Mesodermal cell (in vitro differentiated cells): ENCODE data around the gene SSTR5. TPM values are rescaled to one million over a fixed set of nuclear protein-coding genes. Genes with fewer than 3 reads are reported as not detected.
A peak's percentile ranks its signal among the peaks of the same experiment; 100 is the strongest.
"Not testable (repeated sequence)": the region's sequence is repeated elsewhere in the genome, so short reads cannot be mapped to it uniquely, and the experiment has no call there.

Source experiments
- H3K27ac ChIP-seq: 2 replicates; pipeline ENCODE4 v1.7.0; 2013; ENCODE audit warnings: mild to moderate bottlenecking, low read depth, low read length, moderate library complexity; ENCODE audit not compliant: severe bottlenecking
- H3K36me3 ChIP-seq: 2 replicates; pipeline ENCODE4 v1.7.1; 2013; ENCODE audit warnings: mild to moderate bottlenecking, low read length, moderate library complexity; ENCODE audit not compliant: control insufficient read depth, insufficient read depth
- H3K4me1 ChIP-seq: one replicate; pipeline ENCODE4 v1.7.1; 2013; ENCODE audit warnings: mild to moderate bottlenecking, low read length; ENCODE audit not compliant: insufficient read depth, control insufficient read depth, poor library complexity, severe bottlenecking
- H3K4me3 ChIP-seq: 2 replicates; pipeline ENCODE4 v1.7.0; 2013; ENCODE audit warnings: low read length, control low read depth, mild to moderate bottlenecking; ENCODE audit not compliant: insufficient read depth, poor library complexity, severe bottlenecking; ENCODE audit errors: extremely low read depth
- H3K9me3 ChIP-seq: 2 replicates; pipeline ENCODE4 v1.7.1; 2013; ENCODE audit warnings: mild to moderate bottlenecking, low read length, moderate library complexity; ENCODE audit not compliant: control insufficient read depth
- WGBS, 2 experiments: methylation state at CpG; one replicate each; pipeline ENCODE4 v1.1.5; 2013; ENCODE audit warnings: missing lambda C conversion rate in 2 of 2; ENCODE audit not compliant: insufficient coverage in 2 of 2; 5-methylcytosine and 5-hydroxymethylcytosine counted together
- polyA plus RNA-seq, 2 experiments: library from polyadenylated mRNA; stranded (reverse); fragments of 50-300 nt; gene quantifications; one replicate each; pipeline ENCODE4 v1.2.3, GENCODE V29; 2013

SSTR5 gene
- not detected for polyA plus RNA-seq (2013, experiment 1 of 2)
- polyA plus RNA-seq (2013, experiment 2 of 2), result not detected

DNA sequence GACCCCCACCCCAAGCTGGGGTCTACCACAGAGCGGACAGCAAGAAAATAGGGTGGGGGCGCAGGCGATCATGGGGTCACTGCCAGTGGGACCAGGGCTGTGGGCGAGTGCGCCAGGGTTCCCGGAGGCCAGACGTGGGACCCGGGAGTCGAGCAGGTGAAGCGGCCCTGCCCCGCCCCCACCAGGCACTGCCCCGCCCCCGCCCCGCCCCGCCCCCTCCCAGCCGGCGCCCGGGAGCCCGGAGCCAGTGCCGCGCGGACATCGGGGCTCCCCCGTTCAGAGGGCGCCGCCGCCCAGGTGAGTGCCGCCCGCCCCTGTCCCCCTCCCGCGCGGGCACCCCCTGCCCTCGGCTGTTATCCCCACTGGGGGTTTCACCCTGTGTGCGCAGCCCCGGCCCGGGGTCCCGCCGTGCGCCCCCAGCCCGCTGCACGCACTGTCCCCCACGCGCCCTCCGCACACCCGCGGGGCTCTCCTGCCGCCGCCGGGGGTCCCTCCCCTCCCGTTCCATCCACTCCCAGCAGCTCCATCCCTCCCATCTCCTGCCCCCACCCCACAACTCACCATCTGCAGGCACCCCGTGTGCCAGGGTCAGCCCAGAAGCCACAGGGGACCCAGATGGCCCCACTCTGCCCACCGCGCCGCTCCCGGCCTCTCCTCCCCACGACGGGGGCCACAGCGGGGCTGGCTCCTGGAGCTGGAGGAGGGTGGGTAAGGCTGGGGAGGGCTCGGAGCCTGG, at the start of gene SSTR5:
SSTR5 (plus strand) TSS at position 222 of the 736 bp plus-strand sequence. CDS start 6,122 bp downstream, outside the sequence.
- H3K27ac ChIP-seq, result no peak within 1 kb of the TSS
- H3K4me3 ChIP-seq, result no peak within 1 kb of the TSS
- WGBS, 2 experiments, result 14% methylated on average over 12 to 27 of the region's 59 CpGs
- peaks cover 8% of the 10 kb centered on the region for H3K4me1 ChIP-seq
- H3K9me3 ChIP-seq, result no peaks in the 10 kb centered on the region
- H3K36me3 ChIP-seq, result no peaks in the 10 kb centered on the region

DNA sequence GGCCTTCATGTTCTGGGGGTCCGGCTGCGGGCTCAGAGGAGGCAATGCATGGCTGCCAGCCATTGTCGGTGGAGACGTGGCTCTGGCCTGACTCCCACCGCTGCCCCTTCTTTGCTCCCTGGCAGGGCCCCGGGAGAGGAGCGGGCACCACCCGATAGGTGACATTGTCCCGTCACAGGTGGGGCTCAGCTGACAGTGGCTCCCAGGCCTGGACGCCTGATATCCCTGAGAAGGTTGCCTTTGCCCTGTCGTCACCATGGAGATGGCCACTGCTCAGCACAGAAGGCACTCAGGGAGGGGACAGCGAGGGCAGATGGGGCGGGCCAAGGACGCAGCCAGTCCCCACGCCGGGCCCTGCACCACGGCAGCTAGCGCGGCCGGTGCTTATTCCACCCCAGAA, 48.4 kb upstream of the SSTR5 start:
- Histone ChIP-seq H3K27ac (no peak overlapping the region), H3K36me3 (no peaks in the 10 kb centered on the region), H3K4me1 (peaks cover 3% of the 10 kb centered on the region), H3K4me3 (no peak overlapping the region), H3K9me3 (no peaks in the 10 kb centered on the region)
- WGBS, 2 experiments, result 89 to 90% methylated on average over 16 to 20 of the region's 20 CpGs

DNA sequence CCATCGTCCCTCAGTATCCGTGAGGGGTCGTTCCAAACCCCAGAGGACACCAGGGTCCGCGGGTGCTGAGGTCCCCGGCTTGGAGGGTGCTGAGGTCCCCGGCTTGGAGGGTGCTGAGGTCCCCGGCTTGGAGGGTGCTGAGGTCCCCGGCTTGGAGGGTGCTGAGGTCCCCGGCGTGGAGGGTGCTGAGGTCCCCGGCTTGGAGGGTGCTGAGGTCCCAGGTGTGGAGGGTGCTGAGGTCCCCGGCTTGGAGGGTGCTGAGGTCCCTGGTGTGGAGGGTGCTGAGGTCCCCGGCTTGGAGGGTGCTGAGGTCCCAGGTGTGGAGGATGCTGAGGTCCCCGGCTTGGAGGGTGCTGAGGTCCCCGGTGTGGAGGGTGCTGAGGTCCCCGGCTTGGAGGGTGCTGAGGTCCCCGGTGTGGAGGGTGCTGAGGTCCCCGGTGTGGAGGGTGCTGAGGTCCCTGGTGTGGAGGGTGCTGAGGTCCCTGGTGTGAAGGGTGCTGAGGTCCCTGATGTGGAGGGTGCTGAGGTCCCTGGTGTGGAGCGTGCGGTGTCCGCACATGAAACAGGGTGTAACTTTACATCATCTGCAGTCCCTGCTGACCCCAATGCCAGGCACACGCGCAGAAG, 47.3 kb upstream of the SSTR5 start:
- H3K4me3 ChIP-seq, H3K27ac ChIP-seq, H3K36me3 ChIP-seq, H3K4me1 ChIP-seq, H3K9me3 ChIP-seq: not testable (repeated sequence)
- 71 to 76% methylated on average over 22 of the region's 24 CpGs for WGBS, 2 experiments

DNA sequence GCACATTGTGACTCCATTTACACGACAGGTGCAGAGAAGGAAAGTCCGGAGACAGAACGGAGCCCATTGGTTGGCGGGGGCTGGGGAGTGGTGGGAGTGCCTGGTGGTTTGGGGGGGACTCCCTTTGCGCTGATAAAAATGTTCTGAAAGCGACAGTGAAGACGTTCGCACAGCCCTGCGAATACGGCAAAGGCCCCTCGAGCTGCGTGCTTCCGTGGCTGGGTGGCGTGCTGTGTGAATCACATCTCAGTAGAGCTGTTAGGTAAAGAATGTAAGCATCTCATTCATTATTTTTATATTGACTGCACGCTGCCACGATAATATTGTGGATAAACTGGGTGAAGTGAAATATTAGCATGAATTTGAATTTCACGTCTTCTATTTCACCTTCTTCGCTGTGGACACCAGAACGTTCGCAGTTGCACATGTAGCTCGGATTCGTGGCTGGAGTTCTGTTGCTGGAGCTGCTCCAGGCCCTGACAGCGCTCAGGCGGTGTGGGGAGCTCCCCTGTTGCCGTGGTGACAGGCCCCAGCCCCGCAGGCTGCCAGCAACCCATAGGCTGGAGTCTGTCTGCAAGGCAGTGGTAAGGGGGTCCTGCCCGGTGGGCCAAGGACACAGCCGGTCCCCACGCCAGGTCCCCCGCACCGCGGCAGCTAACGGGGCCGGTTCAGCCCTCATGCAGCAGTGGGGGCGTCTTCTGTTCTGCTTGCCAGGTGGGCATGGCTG, 46.3 kb upstream of the SSTR5 start:
- Histone ChIP-seq H3K9me3 (no peaks in the 10 kb centered on the region), H3K27ac (no peak overlapping the region), H3K4me3 (no peak overlapping the region), H3K4me1 (peaks cover 3% of the 10 kb centered on the region), H3K36me3 (no peaks in the 10 kb centered on the region)
- 90 to 91% methylated on average over 26 to 32 of the region's 35 CpGs for WGBS, 2 experiments

DNA sequence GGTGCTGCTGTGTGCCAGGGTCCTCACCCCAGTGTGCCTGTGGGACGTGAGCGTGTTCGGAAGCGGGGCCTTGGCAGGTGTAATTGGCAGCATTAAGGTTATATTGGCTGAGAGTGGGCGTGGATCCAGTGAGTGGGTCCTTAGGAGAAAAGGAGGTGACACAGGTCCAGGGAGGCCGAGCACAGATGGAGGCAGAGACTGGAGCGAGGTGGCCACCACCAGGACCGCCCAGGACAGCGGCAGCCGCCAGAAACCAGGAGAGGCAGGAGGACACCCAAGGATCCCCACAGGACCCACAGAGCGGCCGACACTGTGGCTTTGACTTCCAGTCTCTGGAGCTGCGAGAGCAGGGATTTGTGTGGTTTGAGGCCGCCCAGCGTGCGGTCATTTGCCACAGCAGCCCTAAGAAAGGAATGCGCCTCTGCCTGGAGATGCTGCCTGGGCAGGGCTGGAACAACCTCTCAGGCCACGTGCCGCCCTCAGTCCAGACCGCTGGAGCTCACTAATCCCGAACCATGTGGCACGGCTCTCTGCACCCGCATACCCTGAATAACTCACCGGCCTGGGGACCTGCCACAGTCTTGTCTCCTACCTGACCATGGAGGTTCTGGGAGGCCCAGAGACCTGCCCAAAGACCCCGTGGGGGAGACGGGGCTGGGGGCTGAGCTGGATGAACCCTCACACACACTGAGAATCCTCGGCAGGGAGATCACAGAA, 45.6 kb upstream of the SSTR5 start:
- Histone ChIP-seq H3K27ac (no peak overlapping the region), H3K36me3 (no peaks in the 10 kb centered on the region), H3K9me3 (no peaks in the 10 kb centered on the region), H3K4me1 (peaks cover 2% of the 10 kb centered on the region), H3K4me3 (no peak overlapping the region)
- WGBS, 2 experiments, result 90 to 95% methylated on average over 27 of the region's 27 CpGs

DNA sequence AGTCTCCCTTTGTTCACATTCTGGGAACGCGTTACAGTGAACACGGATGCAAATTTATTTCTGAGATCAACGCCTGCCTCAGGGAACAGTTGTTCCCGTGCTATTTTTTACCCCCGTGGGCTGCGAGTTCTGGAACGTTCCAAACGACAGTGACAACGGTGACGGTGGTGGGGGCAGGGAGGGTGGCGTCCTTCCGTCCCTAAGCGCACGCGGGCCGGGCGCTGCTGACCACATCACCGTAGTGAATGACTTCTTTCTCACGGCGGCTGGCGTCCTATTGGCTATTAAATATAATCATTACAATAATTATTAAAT, 45.1 kb upstream of the SSTR5 start:
- WGBS, 2 experiments, result 92 to 95% methylated on average over 11 of the region's 22 CpGs

DNA sequence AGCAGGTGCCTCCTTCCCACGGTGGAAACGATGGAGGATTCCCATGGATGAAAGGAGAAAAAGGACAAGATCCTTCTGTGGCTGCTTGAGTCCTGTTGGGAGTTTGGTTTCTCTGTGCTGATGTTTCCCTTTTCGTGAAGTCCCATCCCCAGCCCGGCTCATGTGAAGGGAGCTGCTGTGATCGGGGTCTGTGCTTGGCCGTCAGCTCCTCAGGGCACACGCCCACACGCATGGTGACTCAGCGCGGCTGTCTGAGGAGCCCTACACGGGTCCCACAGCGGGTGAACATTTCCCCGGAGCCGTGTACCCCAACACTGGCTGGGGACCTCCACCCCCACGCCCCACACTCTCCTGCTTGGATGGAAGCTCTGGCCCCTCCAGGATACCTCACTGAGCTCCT, 44.5 kb upstream of the SSTR5 start:
- Histone ChIP-seq H3K36me3 (no peaks in the 10 kb centered on the region), H3K27ac (no peak overlapping the region), H3K4me1 (no peaks in the 10 kb centered on the region), H3K9me3 (no peaks in the 10 kb centered on the region), H3K4me3 (no peak overlapping the region)
- 82 to 84% methylated on average over 13 to 15 of the region's 15 CpGs for WGBS, 2 experiments

More for the DNA sequence above, 45.1 kb upstream of the SSTR5 start:
- Histone ChIP-seq H3K36me3 (no peaks in the 10 kb centered on the region), H3K4me3 (no peak overlapping the region), H3K9me3 (no peaks in the 10 kb centered on the region), H3K4me1 (no peaks in the 10 kb centered on the region), H3K27ac (no peak overlapping the region)

DNA sequence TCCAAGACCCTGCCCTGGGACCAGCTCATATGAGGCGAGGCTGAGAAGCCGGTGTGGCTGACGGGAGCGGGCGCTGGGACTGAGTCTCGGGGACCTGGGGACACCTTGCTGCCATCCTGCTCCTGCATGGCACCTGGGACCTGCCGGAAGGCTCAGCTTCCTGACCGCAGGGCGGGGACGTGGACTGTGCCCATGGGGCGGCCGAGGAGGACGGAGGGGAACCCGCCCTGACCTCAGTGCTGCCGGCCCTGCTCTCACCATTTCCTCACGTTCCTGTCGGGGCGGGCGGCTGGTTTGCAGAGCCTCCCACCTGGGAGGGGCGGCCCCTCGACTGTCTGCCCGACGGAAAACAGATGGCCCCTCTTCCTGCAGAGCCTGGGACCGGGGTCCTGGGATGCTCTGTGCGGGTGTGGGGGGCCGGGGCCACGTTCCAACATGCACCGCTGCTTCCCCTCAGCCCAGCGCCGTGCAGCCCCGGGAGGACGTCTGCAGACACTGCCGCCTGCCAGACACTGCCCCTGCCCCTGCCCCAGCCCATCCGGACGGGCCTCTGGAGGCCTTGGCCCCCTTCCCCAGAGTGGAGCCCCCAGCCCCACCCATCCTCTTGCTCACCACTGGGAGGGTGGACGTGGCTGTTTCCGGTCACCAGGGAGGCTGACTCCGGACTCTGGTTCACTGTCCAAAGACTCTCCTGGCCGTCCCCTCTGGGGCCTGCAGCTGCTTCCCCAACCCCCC, 43.9 kb upstream of the SSTR5 start:
- H3K27ac ChIP-seq, result peak overlapping the region; percentile 10
- no peaks in the 10 kb centered on the region for H3K36me3 ChIP-seq
- no peak overlapping the region for H3K4me3 ChIP-seq
- no peaks in the 10 kb centered on the region for H3K9me3 ChIP-seq
- H3K4me1 ChIP-seq, result no peaks in the 10 kb centered on the region
- 84 to 92% methylated on average over 36 to 38 of the region's 39 CpGs for WGBS, 2 experiments

DNA sequence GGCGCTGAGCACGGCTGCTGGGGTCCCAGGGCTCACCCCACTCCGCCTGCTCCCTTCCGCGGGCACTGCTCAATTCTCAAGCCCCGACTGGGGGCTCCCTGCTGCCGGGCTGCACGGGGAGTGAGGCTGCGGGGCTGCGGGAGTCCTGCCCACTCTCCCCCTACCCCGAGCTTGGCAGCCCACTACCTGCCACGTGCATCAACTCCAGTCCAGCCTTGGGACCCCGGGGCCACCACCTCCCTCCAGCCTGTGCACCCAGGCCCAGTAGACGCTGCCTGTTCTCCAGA, 43.3 kb upstream of the SSTR5 start:
- no peak overlapping the region for H3K4me3 ChIP-seq
- H3K27ac ChIP-seq, result no peak overlapping the region
- no peaks in the 10 kb centered on the region for H3K36me3 ChIP-seq
- no peaks in the 10 kb centered on the region for H3K9me3 ChIP-seq
- WGBS, 2 experiments, result 88 to 96% methylated on average over 5 to 6 of the region's 14 CpGs
- no peaks in the 10 kb centered on the region for H3K4me1 ChIP-seq

DNA sequence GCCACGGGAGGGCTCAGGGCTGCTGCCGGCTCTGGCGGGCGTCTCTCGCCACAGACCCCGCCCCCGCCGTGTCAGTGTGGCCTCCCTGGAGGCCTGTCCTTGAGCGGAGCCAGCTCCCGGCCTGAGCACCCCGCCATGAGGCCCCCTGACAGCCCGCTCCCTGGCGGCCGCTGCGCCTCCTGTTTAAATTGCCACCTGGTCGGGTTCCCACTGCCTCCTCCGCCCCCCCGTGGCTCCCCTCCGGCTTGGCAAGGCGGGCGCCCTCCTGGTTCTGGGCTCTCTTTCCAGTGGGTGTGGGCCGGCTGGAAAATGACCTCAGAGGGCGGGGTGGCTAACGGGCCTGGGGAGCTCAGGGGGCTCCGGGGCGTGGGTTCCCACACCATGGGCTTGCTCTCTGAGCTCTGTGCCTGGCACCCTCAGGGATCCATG, 42.1 kb upstream of the SSTR5 start:
- Histone ChIP-seq H3K27ac (no peak overlapping the region), H3K4me1 (no peaks in the 10 kb centered on the region), H3K36me3 (no peaks in the 10 kb centered on the region), H3K9me3 (no peaks in the 10 kb centered on the region), H3K4me3 (no peak overlapping the region)
- 84 to 87% methylated on average over 23 to 25 of the region's 26 CpGs for WGBS, 2 experiments
